Activated CD4-positive, alpha-beta T cell treated with anti-CD3 and anti-CD28 coated beads, Interleukin-2, Interleukin-6, amounts not matched to agents 100 ng/mL and 50 ng/mL, durations not matched to agents 16 hours and 8 hours (primary cell): Measurements from ENCODE around the gene TAPT1.
"Not testable (repeated sequence)": the region's sequence is repeated elsewhere in the genome, so short reads cannot be mapped to it uniquely, and the experiment has no call there.

ENCODE experiments used
- DNase-seq: peaks from one replicate; pipeline ENCODE4 v3.0.0-alpha.2; 2020

The TAPT1 gene, protein sequence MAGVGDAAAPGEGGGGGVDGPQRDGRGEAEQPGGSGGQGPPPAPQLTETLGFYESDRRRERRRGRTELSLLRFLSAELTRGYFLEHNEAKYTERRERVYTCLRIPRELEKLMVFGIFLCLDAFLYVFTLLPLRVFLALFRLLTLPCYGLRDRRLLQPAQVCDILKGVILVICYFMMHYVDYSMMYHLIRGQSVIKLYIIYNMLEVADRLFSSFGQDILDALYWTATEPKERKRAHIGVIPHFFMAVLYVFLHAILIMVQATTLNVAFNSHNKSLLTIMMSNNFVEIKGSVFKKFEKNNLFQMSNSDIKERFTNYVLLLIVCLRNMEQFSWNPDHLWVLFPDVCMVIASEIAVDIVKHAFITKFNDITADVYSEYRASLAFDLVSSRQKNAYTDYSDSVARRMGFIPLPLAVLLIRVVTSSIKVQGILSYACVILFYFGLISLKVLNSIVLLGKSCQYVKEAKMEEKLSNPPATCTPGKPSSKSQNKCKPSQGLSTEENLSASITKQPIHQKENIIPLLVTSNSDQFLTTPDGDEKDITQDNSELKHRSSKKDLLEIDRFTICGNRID

DNA sequence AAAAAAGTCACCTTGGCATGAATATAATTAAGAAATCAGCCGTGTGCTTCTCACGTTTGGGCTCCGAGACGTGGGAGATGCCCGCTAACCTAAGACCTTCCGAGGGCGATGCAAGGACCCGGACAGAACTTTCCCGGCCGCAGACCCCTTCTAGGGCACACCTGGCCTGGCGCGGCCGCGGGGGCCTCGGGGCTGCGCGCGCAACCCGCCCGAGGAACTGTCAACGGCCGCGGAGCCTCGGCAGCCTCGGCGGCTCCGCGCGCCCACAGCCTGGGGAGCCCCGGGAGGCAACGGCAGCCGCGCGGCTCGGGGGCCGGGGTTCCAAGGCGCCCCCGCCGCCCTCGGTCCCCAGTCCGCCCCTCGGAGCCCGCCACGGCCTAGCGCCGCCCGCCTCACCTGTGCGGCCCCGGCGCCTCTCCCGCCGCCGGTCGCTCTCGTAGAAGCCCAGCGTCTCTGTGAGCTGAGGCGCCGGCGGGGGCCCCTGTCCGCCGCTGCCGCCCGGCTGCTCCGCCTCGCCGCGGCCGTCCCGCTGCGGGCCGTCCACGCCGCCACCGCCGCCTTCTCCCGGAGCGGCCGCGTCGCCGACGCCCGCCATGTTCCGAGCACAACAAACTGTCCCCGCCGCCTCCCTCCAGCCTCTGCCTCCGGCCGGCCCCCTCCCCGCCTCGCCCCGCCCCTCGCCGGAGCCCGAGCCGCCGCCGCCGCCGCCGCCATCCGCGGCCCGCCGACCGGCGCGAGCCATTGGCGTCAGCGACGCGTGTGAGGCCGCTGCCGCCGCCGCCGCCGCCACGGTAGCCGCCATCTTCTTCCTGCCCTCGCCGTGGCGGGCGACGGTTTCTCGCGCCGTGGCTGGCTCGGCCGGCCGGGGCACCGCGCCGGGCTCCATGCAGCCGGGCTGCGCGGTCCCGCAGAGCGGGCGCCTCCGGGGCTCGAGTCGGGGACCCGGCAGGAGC lies at the start of gene TAPT1:
TAPT1 (minus strand) TSS at position 609 of the 953 bp plus-strand sequence; CDS start at position 595, 14 bp downstream.
- peak; percentile 85 for DNase-seq

DNA sequence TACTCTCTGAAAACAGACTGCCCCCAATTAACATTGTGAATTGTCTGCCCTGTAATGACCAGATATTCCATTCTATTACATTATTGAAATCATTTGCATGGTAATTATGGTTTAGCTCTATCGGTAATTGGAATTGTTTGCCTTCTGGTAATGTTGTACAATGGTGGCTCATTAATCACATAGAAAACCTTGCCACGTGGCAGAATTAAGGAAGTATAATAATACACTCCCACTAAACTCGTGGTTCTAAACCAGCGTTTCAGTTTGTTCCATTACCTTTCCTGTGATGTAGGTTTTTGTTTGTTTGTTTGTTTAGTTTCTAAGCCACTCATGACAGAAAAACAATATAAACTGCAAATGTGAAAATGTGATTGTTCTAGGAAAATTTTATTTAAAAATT lies 45.1 kb upstream of the TAPT1 start:
- DNase-seq, result no peak

DNA sequence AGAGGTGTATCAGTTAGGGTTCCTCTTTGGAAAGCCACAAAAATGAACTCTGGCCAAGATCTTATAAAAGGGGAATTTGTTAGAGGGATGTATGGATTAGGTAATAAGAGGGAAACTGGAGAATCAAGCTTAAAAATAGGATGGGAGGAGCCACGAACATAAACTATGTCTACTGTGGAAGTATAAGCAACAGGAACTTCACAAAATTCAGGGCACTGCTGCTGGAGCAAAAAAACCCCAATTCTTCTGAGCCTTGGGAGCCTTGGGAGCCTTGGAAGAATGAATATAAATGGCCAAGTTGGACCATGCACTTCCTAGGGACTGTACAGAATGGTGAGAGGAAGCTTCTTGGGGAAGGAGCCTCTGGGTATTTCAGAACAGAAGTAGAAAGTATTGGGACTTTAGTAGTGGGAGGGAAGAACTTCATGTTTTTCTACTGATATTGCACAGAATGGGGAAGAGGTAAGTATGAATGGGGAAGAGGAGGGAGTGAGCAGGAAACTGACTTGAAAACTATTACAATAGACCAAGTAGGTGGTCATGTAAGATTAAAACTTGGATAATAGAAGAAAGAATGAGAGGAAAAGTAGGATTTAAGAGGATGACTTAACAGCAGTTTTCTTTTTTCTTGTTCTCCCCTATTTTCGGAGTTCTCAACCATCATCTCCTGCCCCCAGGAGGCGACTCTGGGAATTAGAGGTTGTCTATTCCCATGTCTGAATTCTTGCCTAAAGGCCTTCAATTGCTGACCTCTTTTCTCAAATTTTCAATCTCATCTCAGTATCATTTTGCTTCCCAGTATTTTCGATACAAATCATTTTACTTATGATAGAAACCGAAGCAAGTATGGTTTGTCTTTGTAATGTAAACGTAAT lies 44.4 kb upstream of the TAPT1 start:
- DNase-seq, result no peak

DNA sequence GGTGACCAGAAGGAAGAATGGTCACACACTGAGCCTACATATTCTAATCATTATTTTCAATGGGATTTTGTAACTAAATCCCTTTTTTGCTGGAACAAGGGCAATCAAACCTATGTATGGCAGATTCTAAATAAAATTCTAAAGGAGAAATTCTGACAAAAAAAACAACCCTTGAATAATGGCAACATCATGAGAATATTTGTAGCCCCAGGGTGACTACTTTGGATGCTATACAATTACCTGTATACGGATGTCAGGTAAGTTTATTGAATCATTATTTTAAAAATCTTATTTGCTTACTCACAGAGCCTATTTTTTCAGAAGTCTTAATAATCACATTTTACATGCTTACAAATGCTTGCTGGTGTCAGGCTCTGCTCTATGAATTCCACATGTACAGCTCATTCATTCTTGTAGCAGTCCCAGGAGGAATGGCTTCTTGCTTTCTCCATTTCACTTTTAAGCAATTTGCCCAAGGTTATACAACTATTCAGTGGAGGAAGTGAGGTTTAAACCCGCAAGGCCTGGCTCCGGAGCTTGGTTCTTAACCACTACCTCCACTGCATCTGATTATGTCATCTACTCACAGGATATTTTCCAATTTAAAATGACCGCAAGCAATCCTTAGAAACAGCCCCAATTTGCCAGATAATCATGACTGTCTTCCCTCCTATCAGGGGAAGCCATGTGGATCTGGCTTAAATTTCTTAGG lies 43.6 kb upstream of the TAPT1 start:
- DNase-seq, result not testable (repeated sequence)

- DNase-seq, result no peak
Observed at GRCh38 chr4:16269240-16269639, 43.0 kb upstream of the TAPT1 start.

DNA sequence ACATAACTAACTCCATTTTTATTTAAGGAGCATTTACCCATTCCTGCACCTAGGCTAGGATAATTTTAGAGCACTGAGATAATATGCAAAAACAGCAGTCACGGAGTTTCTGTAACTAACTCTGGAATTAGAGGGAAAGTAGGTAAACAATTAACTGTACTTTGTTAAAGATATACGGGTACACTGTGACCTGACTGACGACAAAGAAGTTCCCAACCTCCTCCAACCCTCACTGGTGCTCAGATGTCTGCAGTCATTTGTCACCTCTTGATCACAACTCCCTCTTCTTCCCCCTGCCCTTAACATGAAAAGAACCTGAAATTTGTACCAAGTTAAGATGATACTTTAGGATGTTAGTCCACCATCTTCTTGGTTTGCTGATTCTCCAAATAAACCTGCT lies 42.0 kb upstream of the TAPT1 start:
- DNase-seq, result no peak

DNA sequence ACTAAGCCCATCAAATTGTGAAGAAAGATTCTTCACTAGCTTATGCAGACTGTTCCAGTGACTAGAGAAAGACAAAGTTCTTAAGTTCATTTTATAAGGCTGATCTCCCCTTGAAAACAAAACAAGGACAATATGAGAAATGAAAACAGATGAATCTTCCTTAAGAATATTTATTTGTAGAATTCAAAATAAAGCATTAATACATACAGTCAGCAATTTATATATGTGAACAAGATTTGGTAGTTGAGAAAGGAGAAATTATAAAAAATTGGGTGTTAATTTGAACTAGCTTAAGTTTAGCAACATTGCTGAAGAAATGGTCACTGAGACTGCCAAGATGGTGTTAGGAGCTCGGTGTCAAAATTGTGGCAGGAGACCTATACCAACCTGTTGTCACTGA lies 41.4 kb upstream of the TAPT1 start:
- DNase-seq, result no peak

DNA sequence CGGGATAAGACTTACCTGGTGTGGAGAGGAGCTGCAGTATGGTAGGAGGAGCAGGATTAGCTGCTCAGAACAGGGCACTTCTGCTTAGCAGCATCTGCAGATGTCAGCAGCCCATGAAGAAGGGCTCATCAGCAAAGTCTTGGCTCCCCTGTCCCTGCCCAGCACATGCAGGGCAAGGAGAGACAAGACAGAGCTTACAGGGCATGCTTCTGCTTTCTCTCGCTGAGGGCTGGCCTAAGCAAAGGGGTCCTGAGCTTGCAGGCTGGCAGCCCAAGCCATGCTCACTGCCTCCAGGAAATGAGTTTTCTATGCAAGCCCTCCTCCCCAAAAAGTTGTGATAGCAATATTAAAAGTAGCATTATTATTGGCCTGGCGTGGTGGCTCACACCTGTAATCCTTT lies 39.5 kb upstream of the TAPT1 start:
- DNase-seq, result no peak

- DNase-seq, result peak; percentile 42
Observed at GRCh38 chr4:16264798-16265197, 38.5 kb upstream of the TAPT1 start.

DNA sequence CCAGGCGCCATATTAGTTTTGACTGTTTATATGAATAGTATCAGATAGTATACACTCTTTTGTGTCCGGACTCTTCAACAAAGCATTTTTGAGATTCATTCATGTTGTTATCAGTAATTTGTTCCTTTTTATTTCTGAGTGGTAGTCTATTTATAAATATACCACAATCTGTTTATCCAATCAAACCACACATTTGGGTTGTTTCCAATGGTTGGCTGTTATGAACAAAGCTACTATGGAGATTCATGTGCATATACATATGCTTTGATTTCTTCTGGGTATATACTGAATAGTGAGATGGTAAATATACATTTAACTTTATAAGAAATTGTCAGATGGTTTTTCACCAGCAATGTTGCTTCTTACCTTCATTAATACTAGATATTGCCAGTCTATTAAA lies 36.8 kb upstream of the TAPT1 start:
- no peak for DNase-seq

DNA sequence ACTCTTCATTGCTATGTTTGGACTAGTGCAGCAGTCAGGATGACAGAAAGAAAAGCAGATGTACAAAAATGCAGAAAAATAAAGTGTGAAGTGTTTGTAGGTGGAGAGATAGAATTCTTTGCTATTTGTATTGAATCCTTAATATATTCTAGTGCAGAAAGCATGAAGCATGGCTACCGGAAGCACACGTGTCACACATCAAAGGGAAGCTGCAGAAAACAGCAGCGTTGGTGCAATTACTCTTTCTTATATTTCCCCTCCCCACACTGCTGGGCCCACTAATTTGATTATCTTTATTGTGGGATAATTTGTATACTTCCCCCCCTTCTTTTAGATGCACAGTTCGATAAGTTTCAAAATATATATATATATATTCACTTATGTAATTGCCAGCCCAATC lies 35.9 kb upstream of the TAPT1 start:
- no peak for DNase-seq

- no peak for DNase-seq
Observed at GRCh38 chr4:16261313-16261878, 35.1 kb upstream of the TAPT1 start.

DNA sequence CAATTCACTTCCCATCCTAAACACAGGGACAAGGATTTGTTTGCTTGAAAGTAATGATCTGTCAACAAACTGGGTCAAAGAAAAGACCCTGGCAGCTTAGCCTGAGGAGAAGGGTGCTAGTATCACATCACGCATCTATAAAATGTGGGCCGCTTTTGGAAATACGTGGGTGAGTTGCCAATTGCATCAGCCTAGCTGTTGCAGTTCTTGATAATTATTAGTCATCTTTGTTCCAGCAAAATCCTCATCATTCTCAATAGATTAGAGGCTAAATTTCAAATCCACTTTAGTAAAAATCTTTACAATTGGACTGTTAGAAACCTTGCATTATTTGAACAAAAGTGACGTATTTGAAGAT lies 33.6 kb upstream of the TAPT1 start:
- peak; percentile 35 for DNase-seq

GRCh38 chr4:16259241-16259888 lies 33.1 kb upstream of the TAPT1 start:
- DNase-seq, result no peak

- no peak for DNase-seq
Observed at GRCh38 chr4:16257611-16258010, 31.3 kb upstream of the TAPT1 start.

DNA sequence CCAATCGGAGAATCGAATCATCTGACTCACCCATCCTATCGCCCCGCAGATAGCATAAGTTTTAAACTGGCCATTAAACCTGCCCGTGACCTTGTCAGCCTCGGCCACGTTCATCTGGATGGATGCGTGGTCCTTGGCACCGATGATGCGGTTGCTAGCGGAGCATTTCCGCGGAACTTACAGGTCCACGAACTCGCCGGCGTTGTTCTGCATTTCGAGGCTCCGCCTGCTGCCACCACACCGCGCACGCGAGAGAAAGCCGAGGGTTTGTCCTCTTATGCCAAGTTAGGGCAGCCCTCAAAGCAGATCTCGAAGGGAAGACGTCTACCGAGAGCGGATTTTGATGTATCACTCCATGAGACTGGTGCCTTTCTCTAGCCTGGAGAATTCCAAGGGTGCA lies 30.1 kb upstream of the TAPT1 start:
- no peak for DNase-seq

GRCh38 chr4:16255730-16256129 lies 29.5 kb upstream of the TAPT1 start:
- no peak for DNase-seq

- DNase-seq, result no peak
Observed at GRCh38 chr4:16253127-16253960, 27.1 kb upstream of the TAPT1 start.

DNA sequence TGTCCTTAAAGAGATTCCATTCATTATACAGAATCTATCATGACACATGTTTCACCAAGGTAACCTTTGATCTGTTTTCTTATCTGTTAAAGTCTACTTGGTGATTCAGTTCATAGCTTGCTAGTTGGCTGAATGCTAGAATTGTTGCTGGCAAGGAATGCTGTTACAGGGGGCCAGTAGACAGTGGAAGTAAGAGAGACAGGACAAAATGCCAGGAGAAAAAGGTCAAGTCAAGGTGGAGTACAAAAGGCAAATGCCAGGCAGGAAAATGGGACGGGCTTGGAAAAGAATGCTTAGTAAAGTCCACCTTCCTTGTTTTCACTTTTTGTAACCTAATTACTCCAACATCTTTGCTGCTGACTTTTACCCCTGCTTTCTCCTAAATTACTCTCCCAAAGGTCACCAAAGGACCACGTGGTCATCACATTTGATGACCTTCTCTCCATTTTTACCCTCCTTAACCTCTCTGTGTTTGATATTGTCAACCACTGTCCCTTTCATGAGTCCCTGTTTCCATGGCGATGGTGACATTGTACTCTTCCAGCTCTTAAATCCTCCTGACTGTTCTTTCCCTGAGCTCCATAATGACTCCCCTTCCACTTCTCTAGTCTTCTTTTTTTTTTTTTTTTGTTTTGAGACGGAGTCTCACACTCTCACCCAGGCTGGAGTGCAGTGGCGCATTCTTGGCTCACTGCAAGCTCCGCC lies 24.5 kb upstream of the TAPT1 start:
- DNase-seq, result no peak
